Calu3 (cell line): ENCODE data around the gene TMEM225B. TPM values are rescaled to one million over a fixed set of nuclear protein-coding genes. Genes with fewer than 3 reads are reported as not detected.

ENCODE experiments used
- BruUV-seq: library from RNA; stranded (reverse); fragments of 400-500 nt; replicated peaks from 2 replicates; lab custom pipeline; 2021; lab: Mats Ljungman, UMichigan
- CTCF ChIA-PET: fragments of 300-600 bp; sonication (Branson Sonifier 250); formaldehyde crosslinking; loops from one replicate; lab custom pipeline; 2022; ENCODE audit warnings: antibody characterized with exemption; lab: Charles Lee
- DNase-seq: peaks from one replicate; pipeline ENCODE4 v3.0.0; 2022
- H3K27ac Mint-ChIP-seq: one replicate; pipeline ENCODE4 v1.8.0; 2022; ENCODE audit warnings: mixed read lengths; ENCODE audit not compliant: unreplicated experiment
- H3K27me3 Mint-ChIP-seq: one replicate; pipeline ENCODE4 v1.8.0; 2022; ENCODE audit warnings: mixed read lengths; ENCODE audit not compliant: unreplicated experiment
- H3K36me3 Mint-ChIP-seq: one replicate; pipeline ENCODE4 v1.8.0; 2022; ENCODE audit warnings: mild to moderate bottlenecking, moderate library complexity, mixed read lengths; ENCODE audit not compliant: insufficient read depth, unreplicated experiment
- H3K4me1 Mint-ChIP-seq: one replicate; pipeline ENCODE4 v1.8.0; 2022; ENCODE audit warnings: mild to moderate bottlenecking, low read depth, mixed read lengths; ENCODE audit not compliant: unreplicated experiment
- H3K4me3 Mint-ChIP-seq: one replicate; pipeline ENCODE4 v1.8.0; 2022; ENCODE audit warnings: mild to moderate bottlenecking, low read depth, moderate library complexity, mixed read lengths; ENCODE audit not compliant: unreplicated experiment
- H3K9me3 Mint-ChIP-seq: one replicate; pipeline ENCODE4 v1.8.0; 2022; ENCODE audit warnings: low read depth, mixed read lengths; ENCODE audit not compliant: unreplicated experiment
- intact Hi-C: fragments of 100-400 bp; cut with micrococcal nuclease; formaldehyde crosslinking; loops from one replicate; pipeline ENCODE4 v1.10.0; 2022; ENCODE audit not compliant: unreplicated experiment
- total RNA-seq: library from RNA; stranded (reverse); gene quantifications from 2 replicates; pipeline ENCODE4 v1.2.3, GENCODE V29; 2022
- TF ChIP-seq, protein P1 (sequence below): fragments of 200-600 bp; IDR thresholded peaks from one replicate; pipeline ENCODE4 v1.8.0; 2022; ENCODE audit warnings: antibody characterized with exemption; ENCODE audit not compliant: unreplicated experiment

Gene TMEM225B
- total RNA-seq, 1 experiment from 2014 or later = not detected

GRCh38 chr7:99588868-99589267 lies 9.2 kb upstream of the TMEM225B start:
- Mint-ChIP-seq H3K4me1 (no peaks in the 10 kb centered on the region), H3K4me3 (no peak overlapping the region), H3K27me3 (peaks cover 34% of the 10 kb centered on the region), H3K27ac (no peak overlapping the region), H3K36me3 (no peaks in the 10 kb centered on the region), H3K9me3 (no peaks in the 10 kb centered on the region)
- intact Hi-C loops = no loop called here
- CTCF ChIA-PET = no interaction called here
- TF ChIP-seq, protein P1, sequence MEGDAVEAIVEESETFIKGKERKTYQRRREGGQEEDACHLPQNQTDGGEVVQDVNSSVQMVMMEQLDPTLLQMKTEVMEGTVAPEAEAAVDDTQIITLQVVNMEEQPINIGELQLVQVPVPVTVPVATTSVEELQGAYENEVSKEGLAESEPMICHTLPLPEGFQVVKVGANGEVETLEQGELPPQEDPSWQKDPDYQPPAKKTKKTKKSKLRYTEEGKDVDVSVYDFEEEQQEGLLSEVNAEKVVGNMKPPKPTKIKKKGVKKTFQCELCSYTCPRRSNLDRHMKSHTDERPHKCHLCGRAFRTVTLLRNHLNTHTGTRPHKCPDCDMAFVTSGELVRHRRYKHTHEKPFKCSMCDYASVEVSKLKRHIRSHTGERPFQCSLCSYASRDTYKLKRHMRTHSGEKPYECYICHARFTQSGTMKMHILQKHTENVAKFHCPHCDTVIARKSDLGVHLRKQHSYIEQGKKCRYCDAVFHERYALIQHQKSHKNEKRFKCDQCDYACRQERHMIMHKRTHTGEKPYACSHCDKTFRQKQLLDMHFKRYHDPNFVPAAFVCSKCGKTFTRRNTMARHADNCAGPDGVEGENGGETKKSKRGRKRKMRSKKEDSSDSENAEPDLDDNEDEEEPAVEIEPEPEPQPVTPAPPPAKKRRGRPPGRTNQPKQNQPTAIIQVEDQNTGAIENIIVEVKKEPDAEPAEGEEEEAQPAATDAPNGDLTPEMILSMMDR = no peak
- no peak for DNase-seq
- no TSS peak for BruUV-seq

DNA sequence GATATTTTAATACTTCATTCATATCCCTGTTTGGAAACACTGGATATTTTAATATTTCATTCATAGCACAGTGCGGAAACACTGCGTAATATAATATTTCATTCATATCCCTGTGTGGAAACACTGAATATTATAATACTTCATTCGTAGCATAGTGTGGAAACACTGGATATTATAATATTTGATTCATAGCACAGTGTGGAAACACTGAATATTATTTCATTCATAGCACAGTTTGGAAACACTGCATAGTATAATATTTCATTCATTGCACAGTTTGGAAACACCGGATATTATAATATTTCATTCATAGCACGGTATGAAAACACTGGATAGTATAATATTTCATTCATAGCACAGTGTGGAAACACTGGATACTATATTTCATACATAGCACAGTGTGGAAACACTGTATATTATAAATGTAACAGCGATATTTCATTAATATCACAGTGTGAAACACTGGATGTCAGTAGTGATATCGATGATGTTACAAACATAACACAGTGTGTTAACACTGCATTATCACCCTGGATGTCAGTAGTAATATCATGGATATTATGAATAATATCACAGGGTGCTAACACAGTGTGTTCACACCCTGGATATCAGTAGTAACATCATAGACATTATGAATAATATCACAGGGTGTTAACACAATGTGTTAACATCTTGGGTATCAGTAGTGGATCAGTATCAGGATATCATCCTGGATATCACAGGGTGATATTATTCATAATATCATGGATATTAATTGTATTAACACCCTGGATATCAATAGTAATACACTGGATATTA lies 2.9 kb upstream of the TMEM225B start:
- H3K4me3 Mint-ChIP-seq = no peak overlapping the region
- no TSS peak for BruUV-seq
- H3K36me3 Mint-ChIP-seq = no peaks in the 10 kb centered on the region
- TF ChIP-seq, protein P1 = no peak
- intact Hi-C loops = no loop called here
- H3K9me3 Mint-ChIP-seq = no peaks in the 10 kb centered on the region
- DNase-seq = no peak
- H3K4me1 Mint-ChIP-seq = no peaks in the 10 kb centered on the region
- peaks cover 5% of the 10 kb centered on the region for H3K27me3 Mint-ChIP-seq
- H3K27ac Mint-ChIP-seq = no peak overlapping the region
- CTCF ChIA-PET = no interaction called here

GRCh38 chr7:99596408-99596955 lies 1.6 kb upstream of the TMEM225B start:
- no peaks in the 10 kb centered on the region for H3K9me3 Mint-ChIP-seq
- CTCF ChIA-PET = no interaction called here
- TF ChIP-seq, protein P1 = no peak
- no peaks in the 10 kb centered on the region for H3K4me1 Mint-ChIP-seq
- no peak for DNase-seq
- BruUV-seq = no TSS peak
- H3K36me3 Mint-ChIP-seq = no peaks in the 10 kb centered on the region
- no peak overlapping the region for H3K4me3 Mint-ChIP-seq
- intact Hi-C loops = no loop called here
- peaks cover 17% of the 10 kb centered on the region for H3K27me3 Mint-ChIP-seq
- H3K27ac Mint-ChIP-seq = no peak overlapping the region

DNA sequence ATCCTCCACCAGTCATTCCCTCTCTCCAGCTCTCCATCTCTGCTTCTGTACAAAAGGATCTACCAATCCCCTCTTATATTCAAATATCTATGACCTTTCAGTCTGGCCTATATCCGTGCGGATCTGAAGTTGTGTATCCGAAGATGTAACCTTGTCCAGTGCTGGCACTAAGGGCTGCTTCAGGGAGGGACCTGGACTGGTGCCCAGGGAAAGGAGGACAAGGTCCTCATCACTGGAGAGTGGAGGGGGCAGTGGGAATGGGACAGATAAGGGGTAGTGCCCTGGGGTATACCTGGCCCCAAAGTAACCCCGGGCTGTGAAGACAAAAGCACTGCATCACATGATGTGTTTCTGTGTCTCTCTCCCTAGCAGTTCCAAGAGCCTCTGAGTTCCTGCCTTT lies 1.8 kb downstream of the TMEM225B start:
- CTCF ChIA-PET = no interaction called here
- TF ChIP-seq, protein P1 = no peak
- Mint-ChIP-seq H3K27ac (no peak overlapping the region), H3K36me3 (no peaks in the 10 kb centered on the region), H3K4me3 (no peak overlapping the region), H3K27me3 (peaks cover 17% of the 10 kb centered on the region), H3K9me3 (no peaks in the 10 kb centered on the region), H3K4me1 (no peaks in the 10 kb centered on the region)
- intact Hi-C loops = no loop called here
- no peak for DNase-seq
- no TSS peak for BruUV-seq
